BJ (cell line): ENCODE data around the gene RNF151. TPM values are rescaled to one million over a fixed set of nuclear protein-coding genes. Genes with fewer than 3 reads are reported as not detected.

Experiments
- CTCF ChIA-PET: fragments of 350-600 bp; formaldehyde crosslinking; extraction: SDS; loops from one replicate; lab custom pipeline; 2021; ENCODE audit warnings: antibody characterized with exemption, inconsistent platforms; lab: Yijun Ruan, JAX
- POLR2A ChIA-PET: fragments of 300-600 bp; sonication (Branson Sonifier 250); formaldehyde crosslinking; extraction: SDS; loops from one replicate; lab custom pipeline; 2021; ENCODE audit warnings: antibody characterized with exemption; lab: Charles Lee
- DNase-seq: peaks from one replicate; pipeline ENCODE4 v3.0.0-alpha.2; 2011; ENCODE audit warnings: low read depth
- H3K27me3 ChIP-seq: 2 replicates; pipeline ENCODE4 v1.6.0; 2011; ENCODE audit warnings: low read length; ENCODE audit not compliant: control insufficient read depth, insufficient read depth
- H3K36me3 ChIP-seq: 2 replicates; pipeline ENCODE4 v1.5.1; 2011; ENCODE audit warnings: low read length; ENCODE audit not compliant: control insufficient read depth, insufficient read depth
- H3K4me3 ChIP-seq: 2 replicates; pipeline ENCODE4 v1.5.1; 2011; ENCODE audit warnings: low read depth, mild to moderate bottlenecking, control low read depth, low read length
- polyA plus RNA-seq: library from polyadenylated mRNA; depleted of rRNA; stranded (reverse); fragments of >200 nt; gene quantifications from 2 replicates; pipeline ENCODE4 v1.2.3, GENCODE V29; 2011; rRNA removed
- small RNA-seq: library from RNA; depleted of rRNA; stranded (forward); fragments of <200 nt; gene quantifications from one replicate; pipeline ENCODE3, GENCODE V24; 2012; ENCODE audit warnings: low replicate concordance, low read depth; ENCODE audit not compliant: insufficient read length
- TF ChIP-seq, protein P1 (sequence below): IDR thresholded peaks from 2 replicates; pipeline ENCODE4 v1.5.1; 2011; ENCODE audit warnings: low read depth, mild to moderate bottlenecking, control low read depth, inconsistent platforms, low read length, moderate library complexity; ENCODE audit not compliant: insufficient read depth

Gene RNF151
- polyA plus RNA-seq, 1 experiment: not detected

DNA sequence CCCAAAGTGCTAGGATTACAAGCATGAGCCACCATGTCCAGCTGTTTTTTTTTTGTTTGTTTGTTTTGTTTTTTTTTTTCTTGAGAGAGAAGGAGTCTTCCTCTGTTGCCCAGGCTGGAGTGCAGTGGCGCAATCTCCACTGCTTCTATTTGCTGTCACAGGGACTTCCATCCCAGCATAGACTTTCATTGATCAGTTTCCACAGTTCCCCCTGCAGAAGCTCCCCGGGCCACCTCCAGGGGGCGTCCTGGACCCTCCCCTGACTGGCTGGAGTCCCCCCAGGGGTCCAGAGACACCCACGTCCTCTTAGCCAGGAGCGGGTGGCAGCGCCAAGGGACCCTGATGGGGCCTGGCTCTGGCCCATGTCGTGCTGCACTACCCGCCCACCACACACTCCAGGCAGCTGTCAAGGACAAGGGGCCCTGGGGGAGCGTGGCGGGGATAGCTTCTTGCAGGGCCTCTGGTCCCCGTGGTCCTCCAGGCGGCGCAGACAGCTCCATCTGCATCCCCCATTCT is 49.8 kb downstream of the RNF151 start:
- Histone ChIP-seq H3K36me3 (no peaks in the 10 kb centered on the region), H3K27me3 (peaks cover 6% of the 10 kb centered on the region; the same call in 1 of the 2 replicates), H3K4me3 (no peak overlapping the region)
- no peak for DNase-seq
- TF ChIP-seq, protein P1, sequence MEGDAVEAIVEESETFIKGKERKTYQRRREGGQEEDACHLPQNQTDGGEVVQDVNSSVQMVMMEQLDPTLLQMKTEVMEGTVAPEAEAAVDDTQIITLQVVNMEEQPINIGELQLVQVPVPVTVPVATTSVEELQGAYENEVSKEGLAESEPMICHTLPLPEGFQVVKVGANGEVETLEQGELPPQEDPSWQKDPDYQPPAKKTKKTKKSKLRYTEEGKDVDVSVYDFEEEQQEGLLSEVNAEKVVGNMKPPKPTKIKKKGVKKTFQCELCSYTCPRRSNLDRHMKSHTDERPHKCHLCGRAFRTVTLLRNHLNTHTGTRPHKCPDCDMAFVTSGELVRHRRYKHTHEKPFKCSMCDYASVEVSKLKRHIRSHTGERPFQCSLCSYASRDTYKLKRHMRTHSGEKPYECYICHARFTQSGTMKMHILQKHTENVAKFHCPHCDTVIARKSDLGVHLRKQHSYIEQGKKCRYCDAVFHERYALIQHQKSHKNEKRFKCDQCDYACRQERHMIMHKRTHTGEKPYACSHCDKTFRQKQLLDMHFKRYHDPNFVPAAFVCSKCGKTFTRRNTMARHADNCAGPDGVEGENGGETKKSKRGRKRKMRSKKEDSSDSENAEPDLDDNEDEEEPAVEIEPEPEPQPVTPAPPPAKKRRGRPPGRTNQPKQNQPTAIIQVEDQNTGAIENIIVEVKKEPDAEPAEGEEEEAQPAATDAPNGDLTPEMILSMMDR: peak; percentile 53
- POLR2A ChIA-PET: no interaction called here
- CTCF ChIA-PET: interaction anchor here (0.8 to 3.4 kb wide), 3 partner anchors 13 to 124 kb away, joined by 3 to 15 read pairs (median 5); partner anchors contain the start of genes NTHL1 and TSC2

Small RNA genes lying within 50 kb of the gene (small RNA-seq; reads per million reads assigned to genes)
- gene AC005363.2: not detected
- gene RN7SL219P: not detected
- not detected for gene SNORA10
- not detected for gene SNORA64

Other genes with a start within 250 kb of the RNF151 start
- 20.3 and 34.3 TPM in 2 replicates for gene NME3, start 195.3 kb upstream of the RNF151 start, polyA plus RNA-seq
- 2.9 and 4.0 TPM in 2 replicates for gene EME2, start 194.0 kb upstream of the RNF151 start, polyA plus RNA-seq
- gene MRPS34, start 193.7 kb upstream of the RNF151 start, polyA plus RNA-seq: 64.2 and 69.6 TPM in 2 replicates
- 15.0 and 36.5 TPM in 2 replicates for gene SPSB3, start 184.3 kb upstream of the RNF151 start, polyA plus RNA-seq
- 27.9 and 38.0 TPM in 2 replicates for gene NUBP2, start 183.9 kb upstream of the RNF151 start, polyA plus RNA-seq
- gene IGFALS, start 173.2 kb upstream of the RNF151 start, polyA plus RNA-seq: not detected in 2 replicates
- 32.2 and 51.6 TPM in 2 replicates for gene HAGH, start 140.0 kb upstream of the RNF151 start, polyA plus RNA-seq
- gene FAHD1, start 139.7 kb upstream of the RNF151 start, polyA plus RNA-seq: 52.5 and 53.1 TPM in 2 replicates
- 0.25 and 0.28 TPM in 2 replicates for gene MEIOB, start 94.7 kb upstream of the RNF151 start, polyA plus RNA-seq
- not detected in 2 replicates for gene HS3ST6, start 48.4 kb upstream of the RNF151 start, polyA plus RNA-seq
- 44.4 and 61.9 TPM in 2 replicates for gene MSRB1, start 23.7 kb upstream of the RNF151 start, polyA plus RNA-seq
- not detected in 2 replicates for gene RPL3L, start 12.2 kb upstream of the RNF151 start, polyA plus RNA-seq
- gene NDUFB10, start 7.3 kb upstream of the RNF151 start, polyA plus RNA-seq: 155 and 183 TPM in 2 replicates
- 3,098 and 4,041 TPM in 2 replicates for gene RPS2, start 2.0 kb upstream of the RNF151 start, polyA plus RNA-seq
- gene TBL3, start 5.2 kb downstream of the RNF151 start, polyA plus RNA-seq: 16.5 and 33.1 TPM in 2 replicates
- 0.17 TPM in 1 of 2 replicates, not detected in the other for gene NOXO1, start 14.6 kb downstream of the RNF151 start, polyA plus RNA-seq
- 14.6 and 19.8 TPM in 2 replicates for gene GFER, start 17.3 kb downstream of the RNF151 start, polyA plus RNA-seq
- gene SYNGR3, start 23.1 kb downstream of the RNF151 start, polyA plus RNA-seq: 2.5 and 3.3 TPM in 2 replicates
- gene ZNF598, start 43.0 kb downstream of the RNF151 start, polyA plus RNA-seq: 14.4 and 23.0 TPM in 2 replicates
- gene NPW, start 52.9 kb downstream of the RNF151 start, polyA plus RNA-seq: 0.26 and 0.33 TPM in 2 replicates
- 62.1 and 107 TPM in 2 replicates for gene NHERF2, start 60.0 kb downstream of the RNF151 start, polyA plus RNA-seq
- gene NTHL1, start 81.0 kb downstream of the RNF151 start, polyA plus RNA-seq: 14.6 and 21.0 TPM in 2 replicates
- gene TSC2, start 81.1 kb downstream of the RNF151 start, polyA plus RNA-seq: 30.5 and 66.3 TPM in 2 replicates
- 40.1 and 76.1 TPM in 2 replicates for gene PKD1, start 169.0 kb downstream of the RNF151 start, polyA plus RNA-seq
- 0.36 and 0.67 TPM in 2 replicates for gene RAB26, start 181.8 kb downstream of the RNF151 start, polyA plus RNA-seq
- 37.0 and 68.1 TPM in 2 replicates for gene TRAF7, start 188.9 kb downstream of the RNF151 start, polyA plus RNA-seq
- gene CASKIN1, start 229.7 kb downstream of the RNF151 start, polyA plus RNA-seq: 0.01 and 0.02 TPM in 2 replicates
- gene MLST8, start 238.6 kb downstream of the RNF151 start, polyA plus RNA-seq: 40.0 and 62.7 TPM in 2 replicates
- 1.5 and 1.7 TPM in 2 replicates for gene BRICD5, start 244.0 kb downstream of the RNF151 start, polyA plus RNA-seq
- 6.1 and 7.7 TPM in 2 replicates for gene PGP, start 248.0 kb downstream of the RNF151 start, polyA plus RNA-seq